T-helper 2 cell treated with Interferon-gamma antibody and Interleukin-4, amounts not matched to agents 5 μg/mL and 100 μg/mL, for 36 hours (primary cell): Measurements from ENCODE around the gene STARD13.

Experiments
- DNase-seq: peaks from one replicate; pipeline ENCODE4 v3.0.0; 2021; ENCODE audit warnings: low spot score
- H3K27ac Mint-ChIP-seq: one replicate; pipeline ENCODE4 v1.8.0; 2021; ENCODE audit warnings: mild to moderate bottlenecking, mixed read lengths
- H3K27me3 Mint-ChIP-seq: one replicate; pipeline ENCODE4 v1.8.0; 2021; ENCODE audit warnings: low read depth, mixed read lengths
- H3K36me3 Mint-ChIP-seq: one replicate; pipeline ENCODE4 v1.8.0; 2021; ENCODE audit warnings: low read depth, mixed read lengths
- H3K4me1 Mint-ChIP-seq: one replicate; pipeline ENCODE4 v1.8.0; 2021; ENCODE audit warnings: low read depth, mixed read lengths
- H3K4me3 Mint-ChIP-seq: one replicate; pipeline ENCODE4 v1.8.0; 2022; ENCODE audit warnings: mild to moderate bottlenecking, moderate library complexity, mixed read lengths
- H3K9me3 Mint-ChIP-seq: one replicate; pipeline ENCODE4 v1.8.0; 2021; ENCODE audit warnings: mixed read lengths

The STARD13 gene

DNA sequence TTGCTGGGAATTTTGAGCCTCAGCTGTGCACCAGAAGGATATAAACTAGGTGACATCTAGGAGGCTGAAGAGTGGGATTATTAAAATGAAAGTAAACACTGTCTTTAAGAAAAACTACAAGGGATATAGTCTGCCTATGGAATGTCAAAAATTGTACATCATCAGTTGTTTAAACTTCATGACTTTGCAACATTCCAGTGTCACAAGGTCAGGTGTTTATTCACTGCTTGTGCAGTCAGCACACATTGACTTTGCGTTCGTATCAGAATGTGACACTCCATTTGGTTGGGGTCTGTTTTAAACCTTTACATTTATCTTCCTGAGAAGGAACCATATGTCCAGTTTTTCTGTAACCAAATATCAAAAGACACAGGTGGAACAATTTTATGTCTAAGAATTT lies 183.7 kb downstream of the STARD13 start:
- H3K9me3 Mint-ChIP-seq: peaks cover 11% of the 10 kb centered on the region
- no peak overlapping the region for H3K27ac Mint-ChIP-seq
- H3K4me3 Mint-ChIP-seq: no peak overlapping the region
- no peaks in the 10 kb centered on the region for H3K36me3 Mint-ChIP-seq
- DNase-seq: no peak
- no peaks in the 10 kb centered on the region for H3K4me1 Mint-ChIP-seq
- H3K27me3 Mint-ChIP-seq: peaks cover 14% of the 10 kb centered on the region

GRCh38 chr13:33100886-33101285 lies 184.7 kb downstream of the STARD13 start:
- Mint-ChIP-seq H3K9me3 (peaks cover 11% of the 10 kb centered on the region), H3K4me1 (no peaks in the 10 kb centered on the region), H3K27ac (no peak overlapping the region), H3K36me3 (no peaks in the 10 kb centered on the region), H3K4me3 (no peak overlapping the region), H3K27me3 (peaks cover 14% of the 10 kb centered on the region)
- DNase-seq: no peak

GRCh38 chr13:33099860-33100259 lies 185.7 kb downstream of the STARD13 start:
- Mint-ChIP-seq H3K4me3 (no peak overlapping the region), H3K27me3 (peaks cover 13% of the 10 kb centered on the region), H3K36me3 (no peaks in the 10 kb centered on the region), H3K27ac (no peak overlapping the region), H3K4me1 (no peaks in the 10 kb centered on the region), H3K9me3 (peaks cover 11% of the 10 kb centered on the region)
- no peak for DNase-seq

DNA sequence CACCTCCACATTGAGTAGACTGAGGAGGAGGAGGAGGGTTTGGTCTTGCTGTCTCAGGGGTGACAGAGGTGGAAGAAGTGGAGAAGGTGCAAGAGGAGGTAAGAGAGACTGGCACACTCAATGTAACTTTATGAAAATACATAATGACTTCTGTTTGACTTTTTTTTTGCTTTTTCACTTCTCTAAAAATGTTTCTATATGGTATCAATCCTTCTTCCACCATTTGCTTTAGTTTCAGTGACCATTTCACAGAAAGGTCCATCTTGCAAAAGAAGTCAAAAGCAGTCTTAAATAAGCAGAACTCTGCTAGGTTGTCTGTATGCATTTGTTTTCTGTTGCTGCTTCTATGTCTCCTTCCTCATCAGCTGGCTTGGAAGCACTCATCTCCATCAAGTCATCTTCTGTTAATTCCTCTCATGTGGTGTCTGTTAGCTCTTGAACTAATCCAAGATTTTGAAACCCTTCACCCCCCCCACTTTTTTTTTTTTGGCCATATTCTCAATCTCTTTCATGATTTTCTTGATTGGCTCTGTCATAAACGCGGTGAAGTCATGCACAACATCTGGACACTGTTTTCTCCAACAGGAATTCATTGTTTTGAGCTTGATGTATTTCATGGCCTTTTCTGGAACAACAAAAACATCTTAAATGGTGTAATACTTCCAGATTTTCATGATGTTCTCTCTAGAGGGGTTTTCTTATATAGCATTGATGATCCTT lies 188.5 kb downstream of the STARD13 start:
- no peak for DNase-seq
- no peaks in the 10 kb centered on the region for H3K4me1 Mint-ChIP-seq
- H3K27ac Mint-ChIP-seq: no peak overlapping the region
- peaks cover 4% of the 10 kb centered on the region for H3K27me3 Mint-ChIP-seq
- no peak overlapping the region for H3K4me3 Mint-ChIP-seq
- H3K9me3 Mint-ChIP-seq: peaks cover 11% of the 10 kb centered on the region
- H3K36me3 Mint-ChIP-seq: no peaks in the 10 kb centered on the region

GRCh38 chr13:33092073-33092987 lies 193.2 kb downstream of the STARD13 start:
- Mint-ChIP-seq H3K27ac (no peak overlapping the region), H3K27me3 (peaks cover 2% of the 10 kb centered on the region), H3K36me3 (no peaks in the 10 kb centered on the region), H3K9me3 (no peaks in the 10 kb centered on the region), H3K4me1 (peaks cover under 1% of the 10 kb centered on the region), H3K4me3 (no peak overlapping the region)
- no peak for DNase-seq

DNA sequence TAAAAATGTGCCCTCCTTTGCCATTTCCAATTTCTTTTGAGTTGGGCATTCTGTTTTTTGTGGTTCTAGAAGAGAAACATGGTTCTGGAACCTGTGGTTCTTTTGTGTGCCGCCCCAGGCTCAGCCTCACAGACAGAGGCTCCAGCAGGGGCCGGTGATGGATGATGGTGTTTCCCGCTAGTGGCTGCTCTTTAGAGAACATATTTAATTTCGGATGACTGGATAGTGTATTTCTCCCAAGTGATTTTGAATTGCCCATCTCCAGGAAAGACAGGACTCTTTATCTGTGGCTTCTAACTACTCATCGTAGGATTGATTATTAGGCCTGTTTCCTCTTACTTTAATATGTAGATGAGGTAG lies 194.2 kb downstream of the STARD13 start:
- no peak overlapping the region for H3K4me3 Mint-ChIP-seq
- H3K27ac Mint-ChIP-seq: no peak overlapping the region
- no peak for DNase-seq
- H3K4me1 Mint-ChIP-seq: peaks cover 4% of the 10 kb centered on the region
- no peaks in the 10 kb centered on the region for H3K9me3 Mint-ChIP-seq
- H3K36me3 Mint-ChIP-seq: no peaks in the 10 kb centered on the region
- no peaks in the 10 kb centered on the region for H3K27me3 Mint-ChIP-seq

GRCh38 chr13:33090755-33091414 lies 194.7 kb downstream of the STARD13 start:
- no peaks in the 10 kb centered on the region for H3K27me3 Mint-ChIP-seq
- no peak overlapping the region for H3K4me3 Mint-ChIP-seq
- peaks cover 10% of the 10 kb centered on the region for H3K4me1 Mint-ChIP-seq
- no peaks in the 10 kb centered on the region for H3K36me3 Mint-ChIP-seq
- DNase-seq: no peak
- H3K9me3 Mint-ChIP-seq: no peaks in the 10 kb centered on the region
- H3K27ac Mint-ChIP-seq: no peak overlapping the region

- H3K27ac Mint-ChIP-seq: no peak overlapping the region
These were observed 196.2 kb downstream of the STARD13 start for GRCh38 chr13:33089311-33089710.

GRCh38 chr13:33087790-33088189 lies 197.8 kb downstream of the STARD13 start:
- Mint-ChIP-seq H3K9me3 (no peaks in the 10 kb centered on the region), H3K27me3 (no peaks in the 10 kb centered on the region), H3K36me3 (no peaks in the 10 kb centered on the region), H3K4me1 (peaks cover 10% of the 10 kb centered on the region), H3K27ac (no peak overlapping the region), H3K4me3 (no peak overlapping the region)
- DNase-seq: no peak

More at GRCh38 chr13:33089311-33089710, 196.2 kb downstream of the STARD13 start:
- Mint-ChIP-seq H3K27me3 (no peaks in the 10 kb centered on the region), H3K4me1 (peaks cover 10% of the 10 kb centered on the region), H3K9me3 (no peaks in the 10 kb centered on the region), H3K36me3 (no peaks in the 10 kb centered on the region), H3K4me3 (no peak overlapping the region)
- DNase-seq: no peak

- no peak for DNase-seq
- Mint-ChIP-seq H3K36me3 (no peaks in the 10 kb centered on the region), H3K9me3 (no peaks in the 10 kb centered on the region), H3K27me3 (no peaks in the 10 kb centered on the region), H3K4me1 (peaks cover 10% of the 10 kb centered on the region), H3K27ac (no peak overlapping the region), H3K4me3 (no peak overlapping the region)
These were observed 198.5 kb downstream of the STARD13 start for GRCh38 chr13:33087091-33087490.

GRCh38 chr13:33083054-33083453 lies 202.5 kb downstream of the STARD13 start:
- DNase-seq: no peak
- Mint-ChIP-seq H3K36me3 (no peaks in the 10 kb centered on the region), H3K27me3 (no peaks in the 10 kb centered on the region), H3K9me3 (no peaks in the 10 kb centered on the region), H3K4me3 (no peak overlapping the region), H3K4me1 (peaks cover 10% of the 10 kb centered on the region), H3K27ac (no peak overlapping the region)

DNA sequence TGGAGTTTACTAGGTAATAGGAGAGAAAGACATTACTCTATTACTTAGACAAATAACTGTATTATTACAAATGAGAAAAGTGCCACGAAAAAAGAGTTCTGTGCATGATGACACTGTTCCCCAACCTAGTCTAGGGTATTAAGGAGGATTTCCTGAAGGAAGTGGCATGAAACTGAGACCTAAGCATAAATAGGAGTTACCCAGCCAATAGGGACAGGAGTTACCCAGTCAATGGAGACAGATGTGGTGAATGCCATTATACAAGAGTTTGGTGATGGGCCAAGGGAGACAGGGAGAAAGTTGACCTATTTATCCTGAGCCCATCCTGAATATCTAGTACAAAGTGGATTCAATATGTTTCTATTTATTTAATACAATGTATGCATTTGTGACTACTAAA lies 203.9 kb downstream of the STARD13 start:
- Mint-ChIP-seq H3K4me1 (peaks cover 8% of the 10 kb centered on the region), H3K4me3 (no peak overlapping the region), H3K27me3 (no peaks in the 10 kb centered on the region), H3K9me3 (no peaks in the 10 kb centered on the region), H3K36me3 (no peaks in the 10 kb centered on the region), H3K27ac (no peak overlapping the region)
- no peak for DNase-seq

GRCh38 chr13:33080972-33081590 lies 204.5 kb downstream of the STARD13 start:
- DNase-seq: no peak
- H3K4me1 Mint-ChIP-seq: peaks cover 3% of the 10 kb centered on the region

DNA sequence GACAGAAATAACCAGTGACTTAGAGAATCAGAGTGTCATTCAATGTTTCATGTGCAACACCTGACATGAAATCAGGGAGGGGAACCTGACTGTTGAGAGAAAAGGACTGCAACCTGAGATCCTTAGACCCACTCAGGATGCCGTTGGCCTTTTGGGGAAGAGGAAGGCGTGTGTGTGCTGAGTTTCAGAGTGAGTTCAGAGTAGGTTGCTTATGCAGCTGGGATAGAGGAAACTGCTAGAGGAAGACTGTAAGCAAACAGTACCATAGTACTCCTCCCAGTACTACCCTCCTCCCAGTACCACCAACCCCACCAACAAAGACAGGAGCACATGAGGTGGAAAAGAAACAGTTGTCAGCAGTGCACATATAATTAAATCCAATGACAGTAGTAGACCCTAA lies 205.6 kb downstream of the STARD13 start:
- DNase-seq: no peak
- H3K4me3 Mint-ChIP-seq: no peak overlapping the region
- no peaks in the 10 kb centered on the region for H3K4me1 Mint-ChIP-seq
- H3K27me3 Mint-ChIP-seq: no peaks in the 10 kb centered on the region
- no peaks in the 10 kb centered on the region for H3K36me3 Mint-ChIP-seq
- H3K27ac Mint-ChIP-seq: no peak overlapping the region
- no peaks in the 10 kb centered on the region for H3K9me3 Mint-ChIP-seq

More at GRCh38 chr13:33080972-33081590, 204.5 kb downstream of the STARD13 start:
- no peaks in the 10 kb centered on the region for H3K36me3 Mint-ChIP-seq
- H3K27me3 Mint-ChIP-seq: no peaks in the 10 kb centered on the region
- no peak overlapping the region for H3K4me3 Mint-ChIP-seq
- no peaks in the 10 kb centered on the region for H3K9me3 Mint-ChIP-seq
- H3K27ac Mint-ChIP-seq: no peak overlapping the region
